Measurements from ENCODE around the gene TTI1.
"Not testable (repeated sequence)": the region's sequence is repeated elsewhere in the genome, so short reads cannot be mapped to it uniquely, and the experiment has no call there.

Gene TTI1

GRCh38 chr20:38011696-38012095, 21.6 kb downstream of the TTI1 start:
- intact Hi-C loops (cut with DNase I; ENCODE audit: low total_unique reads), result no loop called here
- Histone ChIP-seq H3K27ac (no peak overlapping the region), H3K4me3 (no peak overlapping the region), H3K27me3 (no peaks in the 10 kb centered on the region), H3K4me1 (no peaks in the 10 kb centered on the region), H3K36me3 (peaks cover 21 to 54% (median 34%) of the 10 kb centered on the region in 3 donors), H3K9me3 (no peaks in the 10 kb centered on the region)
- TF ChIP-seq, protein P1, sequence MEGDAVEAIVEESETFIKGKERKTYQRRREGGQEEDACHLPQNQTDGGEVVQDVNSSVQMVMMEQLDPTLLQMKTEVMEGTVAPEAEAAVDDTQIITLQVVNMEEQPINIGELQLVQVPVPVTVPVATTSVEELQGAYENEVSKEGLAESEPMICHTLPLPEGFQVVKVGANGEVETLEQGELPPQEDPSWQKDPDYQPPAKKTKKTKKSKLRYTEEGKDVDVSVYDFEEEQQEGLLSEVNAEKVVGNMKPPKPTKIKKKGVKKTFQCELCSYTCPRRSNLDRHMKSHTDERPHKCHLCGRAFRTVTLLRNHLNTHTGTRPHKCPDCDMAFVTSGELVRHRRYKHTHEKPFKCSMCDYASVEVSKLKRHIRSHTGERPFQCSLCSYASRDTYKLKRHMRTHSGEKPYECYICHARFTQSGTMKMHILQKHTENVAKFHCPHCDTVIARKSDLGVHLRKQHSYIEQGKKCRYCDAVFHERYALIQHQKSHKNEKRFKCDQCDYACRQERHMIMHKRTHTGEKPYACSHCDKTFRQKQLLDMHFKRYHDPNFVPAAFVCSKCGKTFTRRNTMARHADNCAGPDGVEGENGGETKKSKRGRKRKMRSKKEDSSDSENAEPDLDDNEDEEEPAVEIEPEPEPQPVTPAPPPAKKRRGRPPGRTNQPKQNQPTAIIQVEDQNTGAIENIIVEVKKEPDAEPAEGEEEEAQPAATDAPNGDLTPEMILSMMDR (IDR thresholded peaks at IDR 0.05), result no peak
- no peak for DNase-seq

GRCh38 chr20:38009416-38009815, 23.8 kb downstream of the TTI1 start:
- H3K4me3 ChIP-seq; intact Hi-C loops (cut with DNase I; ENCODE audit: low total_unique reads); H3K4me1 ChIP-seq; DNase-seq; H3K9me3 ChIP-seq; H3K27me3 ChIP-seq; H3K27ac ChIP-seq: not testable (repeated sequence)
- H3K36me3 ChIP-seq, result peaks cover 26 to 51% (median 39%) of the 10 kb centered on the region in 3 donors

GRCh38 chr20:38008233-38008944, 24.9 kb downstream of the TTI1 start:
- Histone ChIP-seq H3K27me3 (no peaks in the 10 kb centered on the region), H3K9me3 (no peaks in the 10 kb centered on the region), H3K27ac (no peak overlapping the region), H3K36me3 (peaks cover 23 to 52% (median 33%) of the 10 kb centered on the region in 3 donors), H3K4me3 (no peak overlapping the region), H3K4me1 (no peaks in the 10 kb centered on the region)
- no peak for DNase-seq
- intact Hi-C loops (cut with DNase I; ENCODE audit: low total_unique reads), result no loop called here
- TF ChIP-seq, protein P1 (IDR thresholded peaks at IDR 0.05), result no peak

- TF ChIP-seq, protein P1 (IDR thresholded peaks at IDR 0.05), result no peak
- peaks cover 18 to 52% (median 29%) of the 10 kb centered on the region in 3 donors for H3K36me3 ChIP-seq
- intact Hi-C loops (cut with DNase I; ENCODE audit: low total_unique reads), result no loop called here
These were observed 25.7 kb downstream of the TTI1 start for GRCh38 chr20:38007526-38007925.

GRCh38 chr20:38005903-38006302, 27.4 kb downstream of the TTI1 start:
- intact Hi-C loops (cut with DNase I; ENCODE audit: low total_unique reads), result no loop called here
- Histone ChIP-seq H3K4me1 (no peaks in the 10 kb centered on the region), H3K27ac (no peak overlapping the region), H3K27me3 (no peaks in the 10 kb centered on the region), H3K36me3 (peaks cover 23 to 52% (median 27%) of the 10 kb centered on the region in 3 donors), H3K9me3 (no peaks in the 10 kb centered on the region), H3K4me3 (no peak overlapping the region)
- TF ChIP-seq, protein P1 (IDR thresholded peaks at IDR 0.05), result no peak
- no peak for DNase-seq

More at GRCh38 chr20:38007526-38007925, 25.7 kb downstream of the TTI1 start:
- H3K9me3 ChIP-seq, result no peaks in the 10 kb centered on the region
- no peak overlapping the region for H3K27ac ChIP-seq
- no peaks in the 10 kb centered on the region for H3K4me1 ChIP-seq
- H3K4me3 ChIP-seq, result no peak overlapping the region
- DNase-seq, result no peak
- no peaks in the 10 kb centered on the region for H3K27me3 ChIP-seq

DNA sequence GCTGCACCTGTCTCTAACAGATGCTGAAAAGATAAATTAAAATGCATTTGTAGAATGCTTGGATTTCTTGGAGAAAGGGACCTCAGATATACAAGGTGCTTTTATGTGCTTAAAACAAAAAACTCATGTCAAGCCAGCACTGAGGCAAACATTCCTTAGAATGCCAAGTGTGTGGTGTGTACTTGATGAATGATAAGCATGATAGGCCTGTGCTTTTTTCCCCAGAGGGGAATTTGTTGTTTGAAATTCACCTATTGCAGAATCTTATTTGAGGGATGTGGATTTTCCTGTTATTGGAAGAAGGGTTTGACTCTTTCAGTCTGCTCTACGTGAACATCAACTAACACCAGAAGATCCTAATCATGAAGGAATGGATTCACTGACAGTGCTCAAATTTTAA, 28.8 kb downstream of the TTI1 start:
- TF ChIP-seq, protein P1 (IDR thresholded peaks at IDR 0.05), result no peak
- no peaks in the 10 kb centered on the region for H3K27me3 ChIP-seq
- no peaks in the 10 kb centered on the region for H3K4me1 ChIP-seq
- H3K9me3 ChIP-seq, result no peaks in the 10 kb centered on the region
- DNase-seq, result no peak
- H3K36me3 ChIP-seq, result peaks cover 34 to 57% (median 41%) of the 10 kb centered on the region in 3 donors
- no peak overlapping the region for H3K4me3 ChIP-seq
- intact Hi-C loops (cut with DNase I; ENCODE audit: low total_unique reads), result no loop called here
- no peak overlapping the region for H3K27ac ChIP-seq

Data from tibial artery (tissue), 4 donors.